ENCODE results near the gene BSN. TPM values are rescaled to one million over a fixed set of nuclear protein-coding genes. Genes with fewer than 3 reads are reported as not detected.

The BSN gene
- total RNA-seq, 1 experiment from 2014 or later = 0.28 TPM

DNA sequence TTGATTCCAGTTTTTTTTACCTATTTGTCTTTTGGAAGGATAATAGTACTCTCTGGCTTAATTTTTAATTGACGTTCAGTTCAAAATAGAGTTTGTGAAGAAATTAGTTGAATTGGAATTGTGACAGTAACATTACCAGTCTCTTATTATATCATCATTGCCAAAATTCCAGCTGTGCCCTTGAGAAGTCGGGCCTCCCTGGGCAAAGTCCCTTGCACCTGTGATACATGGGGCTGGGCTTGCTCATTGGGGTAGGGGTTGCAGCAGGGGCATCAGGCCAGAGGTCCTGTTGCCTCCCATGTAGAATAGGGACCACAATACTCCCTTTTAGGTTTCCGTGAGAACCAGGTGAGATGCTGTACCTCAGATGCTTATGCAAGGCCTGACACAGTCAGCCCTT lies 92.0 kb downstream of the BSN start:
- BruUV-seq (replicated peaks) = no TSS peak
- Histone ChIP-seq H2AFZ (no peak overlapping the region), H3K4me2 (no peak overlapping the region), H3K9me3 (ENCODE audit: insufficient read depth, low read depth) (no peaks in the 10 kb centered on the region), H3K4me3 (no peak overlapping the region), H3F3A (ENCODE audit: insufficient read depth, low read depth) (no peaks in the 10 kb centered on the region), H4K20me1 (ENCODE audit: insufficient read depth) (no peaks in the 10 kb centered on the region), H3K27me3 (ENCODE audit: insufficient read depth, low read depth) (no peaks in the 10 kb centered on the region), H3K4me1 (replicated peaks; ENCODE audit: insufficient read depth) (no peaks in the 10 kb centered on the region), H3K27ac (no peak overlapping the region), H3K79me2 (ENCODE audit: low read depth) (no peaks in the 10 kb centered on the region), H3K36me3 (ENCODE audit: low read depth) (no peaks in the 10 kb centered on the region), H3K9me2 (ENCODE audit: insufficient read depth) (no peaks in the 10 kb centered on the region)
- ChIA-PET CTCF (no interaction called here), POLR2A (ENCODE audit: unreplicated experiment) (interaction anchor here (0.7 kb wide), 1 partner anchor 17 kb away, joined by 3 read pairs; no protein-coding TSS in a partner anchor)
- no peak for DNase-seq
- intact Hi-C loops (cut with micrococcal nuclease; ENCODE audit: unreplicated experiment) = no loop called here
- TF ChIP-seq EZH2 (IDR thresholded peaks at IDR 0.05; ENCODE audit: low read depth) (no peak), CTCF (conservative IDR thresholded peaks at IDR 0.05) (no peak)

DNA sequence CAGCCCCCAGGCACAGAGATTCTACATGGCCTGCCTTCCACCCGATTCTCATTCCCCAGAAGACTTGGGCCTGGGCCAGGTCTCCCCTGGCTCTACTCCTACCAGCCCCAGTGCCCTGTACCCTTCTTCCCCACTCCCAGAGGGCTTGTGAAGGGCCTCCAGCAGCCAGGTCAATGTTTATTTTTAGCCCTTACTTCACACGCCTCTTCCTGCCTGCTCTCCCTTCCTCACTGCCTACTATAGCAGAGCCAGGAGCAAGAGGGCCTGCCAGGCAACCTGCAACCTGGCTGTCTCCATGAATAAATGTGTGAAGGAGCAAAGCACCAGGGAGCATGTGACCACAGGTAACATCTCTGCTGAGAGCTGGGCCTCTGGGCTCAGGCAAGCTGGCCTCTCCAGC lies 93.5 kb downstream of the BSN start:
- H3K4me2 ChIP-seq = no peak overlapping the region
- H3K27ac ChIP-seq = no peak overlapping the region
- intact Hi-C loops (cut with micrococcal nuclease; ENCODE audit: unreplicated experiment) = no loop called here

DNA sequence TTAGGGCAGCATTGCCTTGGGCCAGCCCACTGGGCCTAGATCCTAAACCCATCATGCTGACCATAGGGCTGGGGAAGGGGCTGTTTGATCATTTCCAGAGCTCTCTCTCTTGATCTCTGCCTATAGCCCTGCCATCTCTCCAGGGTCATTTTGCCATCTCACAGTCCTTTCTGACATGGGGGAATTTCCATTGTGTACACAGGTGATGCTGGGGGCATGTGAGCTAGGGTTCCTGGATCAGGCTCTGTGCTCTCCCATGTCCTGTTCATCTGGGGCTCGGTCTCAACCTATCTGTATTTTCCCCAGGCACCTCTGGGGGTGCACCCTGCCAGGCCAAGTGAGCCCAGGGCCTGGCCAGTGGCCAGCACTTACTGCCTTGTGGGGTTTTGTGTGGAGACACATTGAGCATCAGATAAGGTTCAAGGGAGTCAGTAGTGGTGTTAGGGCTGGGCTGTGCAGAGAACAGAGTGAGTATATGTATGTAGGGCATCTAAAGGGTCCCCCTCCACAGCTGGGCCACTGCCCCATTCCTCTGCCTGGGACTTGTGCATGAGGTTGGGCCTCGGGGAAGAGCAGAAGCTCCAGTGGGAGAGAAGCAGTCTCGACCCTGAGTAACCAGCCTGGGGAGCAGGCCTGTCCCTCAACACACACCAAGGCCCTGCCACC lies 94.2 kb downstream of the BSN start:
- ChIA-PET POLR2A (ENCODE audit: unreplicated experiment) (no interaction called here), CTCF (no interaction called here)
- no peaks in the 10 kb centered on the region for H3K27me3 ChIP-seq (ENCODE audit: insufficient read depth, low read depth)
- DNase-seq = no peak
- H3K4me1 ChIP-seq (replicated peaks; ENCODE audit: insufficient read depth) = no peaks in the 10 kb centered on the region
- intact Hi-C loops (cut with micrococcal nuclease; ENCODE audit: unreplicated experiment) = no loop called here
- no peaks in the 10 kb centered on the region for H3K9me2 ChIP-seq (ENCODE audit: insufficient read depth)
- no peak overlapping the region for H2AFZ ChIP-seq
- H3F3A ChIP-seq (ENCODE audit: insufficient read depth, low read depth) = no peaks in the 10 kb centered on the region
- no peaks in the 10 kb centered on the region for H3K36me3 ChIP-seq (ENCODE audit: low read depth)
- H3K4me2 ChIP-seq = no peak overlapping the region
- no peaks in the 10 kb centered on the region for H4K20me1 ChIP-seq (ENCODE audit: insufficient read depth)
- H3K27ac ChIP-seq = no peak overlapping the region
- no peak for TF ChIP-seq EZH2 (IDR thresholded peaks at IDR 0.05; ENCODE audit: low read depth)
- no peak for TF ChIP-seq CTCF (conservative IDR thresholded peaks at IDR 0.05)
- no TSS peak for BruUV-seq (replicated peaks)
- no peak overlapping the region for H3K4me3 ChIP-seq
- H3K9me3 ChIP-seq (ENCODE audit: insufficient read depth, low read depth) = no peaks in the 10 kb centered on the region
- no peaks in the 10 kb centered on the region for H3K79me2 ChIP-seq (ENCODE audit: low read depth)

More for the DNA sequence above, 93.5 kb downstream of the BSN start:
- TF ChIP-seq EZH2 (IDR thresholded peaks at IDR 0.05; ENCODE audit: low read depth) = no peak
- no peak for TF ChIP-seq CTCF (conservative IDR thresholded peaks at IDR 0.05)
- Histone ChIP-seq H3K9me2 (ENCODE audit: insufficient read depth) (no peaks in the 10 kb centered on the region), H4K20me1 (ENCODE audit: insufficient read depth) (no peaks in the 10 kb centered on the region), H3K79me2 (ENCODE audit: low read depth) (no peaks in the 10 kb centered on the region), H3F3A (ENCODE audit: insufficient read depth, low read depth) (no peaks in the 10 kb centered on the region), H3K4me1 (replicated peaks; ENCODE audit: insufficient read depth) (no peaks in the 10 kb centered on the region), H3K4me3 (no peak overlapping the region), H3K36me3 (ENCODE audit: low read depth) (no peaks in the 10 kb centered on the region), H3K9me3 (ENCODE audit: insufficient read depth, low read depth) (no peaks in the 10 kb centered on the region), H3K27me3 (ENCODE audit: insufficient read depth, low read depth) (no peaks in the 10 kb centered on the region), H2AFZ (no peak overlapping the region)
- CTCF ChIA-PET = no interaction called here
- POLR2A ChIA-PET (ENCODE audit: unreplicated experiment) = no interaction called here
- DNase-seq = no peak
- BruUV-seq (replicated peaks) = no TSS peak
